ENCODE measurements around the gene AGAP1. TPM values are rescaled to one million over a fixed set of nuclear protein-coding genes. Genes with fewer than 3 reads are reported as not detected.

The AGAP1 gene
- total and polyA plus RNA-seq, 2 donors (not counting 3 experiments of a cell fraction or from before 2014, with no cell fraction given) = 10.2 to 20.9 TPM

DNA sequence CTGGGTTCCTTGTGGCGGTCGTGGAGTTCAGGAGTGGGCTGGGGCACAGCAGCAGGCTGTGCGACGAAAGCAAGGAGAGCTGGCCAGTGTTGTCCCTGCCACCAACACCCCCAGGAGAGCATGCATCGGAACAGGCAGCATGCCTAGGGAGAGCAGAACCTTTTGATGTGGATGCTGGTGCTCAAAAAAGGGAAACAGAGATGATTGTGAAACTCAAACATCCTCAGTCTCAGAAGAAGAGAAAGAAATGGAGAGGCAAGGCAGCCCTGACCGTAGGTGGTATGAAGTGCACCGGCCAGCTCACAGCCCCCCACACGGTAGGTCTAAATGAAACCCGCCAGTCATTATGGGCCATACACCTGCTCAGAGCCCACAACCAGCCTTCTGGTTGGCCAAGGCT, 420.9 kb downstream of the AGAP1 start:
- ChIA-PET POLR2A (no interaction called here), CTCF (no interaction called here)
- H3K36me3 ChIP-seq (ENCODE audit: control insufficient read depth in 2 of 2, extremely low read depth in 1 of 2, insufficient read depth in 2 of 2, low read length in 2 of 2) = no peaks in the 10 kb centered on the region
- H3K27me3 ChIP-seq (ENCODE audit: control insufficient read depth in 2 of 2, insufficient read depth in 2 of 2, low read length in 2 of 2) = no peaks in the 10 kb centered on the region
- no peak overlapping the region for H3K27ac ChIP-seq (ENCODE audit: insufficient read depth, low read depth, low read length)
- no peak overlapping the region for H3K4me3 ChIP-seq (replicated peaks in 1 of 3; ENCODE audit: insufficient read depth in 1 of 3, low read depth in 1 of 3, low read length in 3 of 3)
- no peak overlapping the region for H2AFZ ChIP-seq (ENCODE audit: low read depth, low read length)
- no peaks in the 10 kb centered on the region for H3K9me1 ChIP-seq (replicated peaks; ENCODE audit: control insufficient read depth, extremely low read depth, insufficient read depth, low read length)
- no peaks in the 10 kb centered on the region for H3K79me2 ChIP-seq (ENCODE audit: control insufficient read depth, insufficient read depth, low read length)
- no peaks in the 10 kb centered on the region for H3K4me1 ChIP-seq (ENCODE audit: control insufficient read depth, extremely low read depth, insufficient read depth, low read length)
- FAIRE-seq (no peak), DNase-seq (ENCODE audit: low read depth, low spot score) (no peak)
- no peaks in the 10 kb centered on the region for H4K20me1 ChIP-seq (replicated peaks; ENCODE audit: control insufficient read depth, extremely low read depth, insufficient read depth, low read length)
- BruUV-seq (replicated peaks) = no TSS peak
- TF ChIP-seq MYC (IDR thresholded peaks at IDR 0.05; ENCODE audit: low read depth, low read length) (no peak), POLR2A (IDR thresholded peaks at IDR 0.05; ENCODE audit: low read depth, low read length) (no peak), FOS (IDR thresholded peaks at IDR 0.05; ENCODE audit: borderline replicate concordance, insufficient read depth, low read length) (no peak), GATA2 (IDR thresholded peaks at IDR 0.05; ENCODE audit: insufficient read depth, insufficient read length, low read depth, low read length) (no peak), JUN (IDR thresholded peaks at IDR 0.05; ENCODE audit: borderline replicate concordance, insufficient read depth, insufficient read length, low read depth) (no peak), POLR2AphosphoS5 (IDR thresholded peaks at IDR 0.05; ENCODE audit: insufficient read depth, low read depth, low read length) (no peak)
- TF ChIP-seq, protein P1, sequence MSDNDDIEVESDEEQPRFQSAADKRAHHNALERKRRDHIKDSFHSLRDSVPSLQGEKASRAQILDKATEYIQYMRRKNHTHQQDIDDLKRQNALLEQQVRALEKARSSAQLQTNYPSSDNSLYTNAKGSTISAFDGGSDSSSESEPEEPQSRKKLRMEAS (IDR thresholded peaks at IDR 0.05; ENCODE audit: insufficient read depth, insufficient read length) = no peak
- TF ChIP-seq, protein P2, sequence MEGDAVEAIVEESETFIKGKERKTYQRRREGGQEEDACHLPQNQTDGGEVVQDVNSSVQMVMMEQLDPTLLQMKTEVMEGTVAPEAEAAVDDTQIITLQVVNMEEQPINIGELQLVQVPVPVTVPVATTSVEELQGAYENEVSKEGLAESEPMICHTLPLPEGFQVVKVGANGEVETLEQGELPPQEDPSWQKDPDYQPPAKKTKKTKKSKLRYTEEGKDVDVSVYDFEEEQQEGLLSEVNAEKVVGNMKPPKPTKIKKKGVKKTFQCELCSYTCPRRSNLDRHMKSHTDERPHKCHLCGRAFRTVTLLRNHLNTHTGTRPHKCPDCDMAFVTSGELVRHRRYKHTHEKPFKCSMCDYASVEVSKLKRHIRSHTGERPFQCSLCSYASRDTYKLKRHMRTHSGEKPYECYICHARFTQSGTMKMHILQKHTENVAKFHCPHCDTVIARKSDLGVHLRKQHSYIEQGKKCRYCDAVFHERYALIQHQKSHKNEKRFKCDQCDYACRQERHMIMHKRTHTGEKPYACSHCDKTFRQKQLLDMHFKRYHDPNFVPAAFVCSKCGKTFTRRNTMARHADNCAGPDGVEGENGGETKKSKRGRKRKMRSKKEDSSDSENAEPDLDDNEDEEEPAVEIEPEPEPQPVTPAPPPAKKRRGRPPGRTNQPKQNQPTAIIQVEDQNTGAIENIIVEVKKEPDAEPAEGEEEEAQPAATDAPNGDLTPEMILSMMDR (IDR thresholded peaks at IDR 0.05; ENCODE audit: extremely low read depth in 1 of 2, insufficient read depth in 1 of 2, low read depth in 1 of 2, low read length in 2 of 2) = no peak
- H3K9ac ChIP-seq (replicated peaks; ENCODE audit: extremely low read depth, insufficient read depth, low read length) = no peak overlapping the region
- no peak overlapping the region for H3K4me2 ChIP-seq (ENCODE audit: insufficient read depth, low read length)
- no peaks in the 10 kb centered on the region for H3K9me3 ChIP-seq (replicated peaks; ENCODE audit: control insufficient read depth, insufficient read depth, low read length)
- dilution Hi-C loops (cut with MboI; ENCODE audit: extremely low pct_ligation_motif_present, low sequenced_read_pairs) = no loop called here
- intact Hi-C loops (cut with micrococcal nuclease) = no loop called here

Data from endothelial cell of umbilical vein (primary cell).